Sigmoid colon (tissue), 4 donors: ENCODE results near the gene VAV1.

Experiments used
- EP300 ChIP-seq, 4 donors: sonication (generic); formaldehyde crosslinking; IDR thresholded peaks; one replicate each; pipeline ENCODE4 v1.6.1; 2017; ENCODE audit warnings: antibody characterized with exemption in 4 of 4
- POLR2A ChIP-seq, 2 donors: fragments of 450-650 bp; IDR thresholded peaks; one replicate each; pipeline ENCODE4 v1.6.1; 2016; ENCODE audit warnings: antibody characterized with exemption in 2 of 2, mild to moderate bottlenecking in 2 of 2, moderate library complexity in 2 of 2

GRCh38 chr19:6838062-6838655 lies 65.7 kb downstream of the VAV1 start:
- TF ChIP-seq POLR2A (IDR thresholded peaks at IDR 0.05) (no peak), EP300 (IDR thresholded peaks at IDR 0.05) (no peak)
